Measurements from ENCODE around the gene PMF1.
A peak's percentile ranks its signal among the peaks of the same experiment; 100 is the strongest.

PMF1 gene

DNA sequence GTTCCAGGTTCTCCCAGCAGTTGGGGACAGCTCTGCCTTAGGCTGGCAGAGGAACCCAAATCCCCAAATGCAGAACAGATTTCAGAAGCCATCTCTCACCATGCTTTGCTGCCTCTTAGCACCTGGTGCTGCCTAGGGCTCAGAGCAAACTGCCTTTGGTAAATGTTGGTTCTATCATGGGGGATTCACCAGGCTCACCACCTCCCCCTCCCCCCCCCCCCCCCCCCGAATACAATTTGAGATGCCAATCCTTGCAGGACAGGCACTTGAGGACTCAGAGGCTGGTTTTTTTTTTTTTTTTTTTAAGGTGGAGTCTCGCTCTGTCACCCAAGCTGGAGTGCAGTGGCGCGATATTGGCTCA lies 35.5 kb downstream of the PMF1 start:
- in situ Hi-C loops (cut with HindIII; ENCODE audit: low pct_unique_long_range_greater_than_20kb, low sequenced_read_pairs), result no loop called here
- TF ChIP-seq JUND (IDR thresholded peaks at IDR 0.05; ENCODE audit: low read depth), result no peak
- DNase-seq (ENCODE audit: low read depth in 1 of 2, low spot score in 1 of 2), result no peak

- no peak for TF ChIP-seq JUND (IDR thresholded peaks at IDR 0.05; ENCODE audit: low read depth)
- in situ Hi-C loops (cut with HindIII; ENCODE audit: low pct_unique_long_range_greater_than_20kb, low sequenced_read_pairs), result no loop called here
- no peak for DNase-seq (ENCODE audit: low read depth in 1 of 2, low spot score in 1 of 2)
Observed at GRCh38 chr1:156249593-156249992, 36.8 kb downstream of the PMF1 start.

- in situ Hi-C loops (cut with HindIII; ENCODE audit: low pct_unique_long_range_greater_than_20kb, low sequenced_read_pairs), result no loop called here
- no peak for DNase-seq (ENCODE audit: low read depth in 1 of 2, low spot score in 1 of 2)
- no peak for TF ChIP-seq JUND (IDR thresholded peaks at IDR 0.05; ENCODE audit: low read depth)
Observed at GRCh38 chr1:156251527-156251926, 38.7 kb downstream of the PMF1 start.

- no peak for TF ChIP-seq JUND (IDR thresholded peaks at IDR 0.05; ENCODE audit: low read depth)
- in situ Hi-C loops (cut with HindIII; ENCODE audit: low pct_unique_long_range_greater_than_20kb, low sequenced_read_pairs), result no loop called here
- DNase-seq (ENCODE audit: low read depth in 1 of 2, low spot score in 1 of 2), result no peak
Observed at GRCh38 chr1:156253634-156254033, 40.8 kb downstream of the PMF1 start.

DNA sequence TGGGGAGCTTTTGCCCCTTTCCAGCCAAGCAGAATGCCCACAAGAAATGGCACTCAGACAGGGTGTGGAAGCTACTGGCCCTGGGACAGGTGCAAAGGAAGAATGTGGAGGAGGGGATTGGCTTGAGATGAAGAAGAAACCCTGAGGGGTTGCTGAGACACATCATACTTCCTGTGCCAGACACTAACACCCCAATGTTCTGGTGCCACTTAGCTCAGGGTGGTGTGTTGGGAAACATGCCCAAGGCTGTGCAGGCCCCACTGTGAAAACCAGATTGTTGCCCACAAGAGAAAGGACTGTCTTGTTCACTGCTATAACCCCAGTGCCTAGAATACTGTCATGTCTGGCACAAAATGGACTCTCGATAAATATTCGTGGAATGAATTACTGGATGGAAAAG lies 44.9 kb downstream of the PMF1 start:
- TF ChIP-seq JUND (IDR thresholded peaks at IDR 0.05; ENCODE audit: low read depth), result no peak
- no peak for DNase-seq (ENCODE audit: low read depth in 1 of 2, low spot score in 1 of 2)
- in situ Hi-C loops (cut with HindIII; ENCODE audit: low pct_unique_long_range_greater_than_20kb, low sequenced_read_pairs), result no loop called here

DNA sequence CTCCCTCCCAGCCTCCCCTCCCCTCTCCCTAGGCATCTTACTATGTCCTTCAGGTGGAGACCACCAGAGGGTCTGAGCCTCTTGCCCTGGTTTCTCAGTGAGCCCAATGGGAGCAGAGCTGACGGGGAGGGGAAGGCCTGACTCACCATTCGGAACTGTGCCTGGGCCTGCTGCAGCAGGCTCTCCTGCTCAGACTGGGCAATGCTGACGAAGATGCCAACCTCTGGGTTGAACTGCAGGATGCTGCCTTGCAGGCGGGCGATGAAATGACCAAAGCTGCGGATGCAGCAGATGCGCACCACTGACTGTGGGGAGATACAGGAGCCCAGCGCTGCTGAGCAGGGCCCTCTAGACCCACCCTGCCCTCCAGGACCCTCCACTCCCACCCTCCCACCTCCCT lies 46.1 kb downstream of the PMF1 start:
- in situ Hi-C loops (cut with HindIII; ENCODE audit: low pct_unique_long_range_greater_than_20kb, low sequenced_read_pairs), result no loop called here
- TF ChIP-seq JUND (IDR thresholded peaks at IDR 0.05; ENCODE audit: low read depth), result no peak
- DNase-seq (ENCODE audit: low read depth in 1 of 2, low spot score in 1 of 2), result no peak

- in situ Hi-C loops (cut with HindIII; ENCODE audit: low pct_unique_long_range_greater_than_20kb, low sequenced_read_pairs), result no loop called here
- DNase-seq (ENCODE audit: low read depth in 1 of 2, low spot score in 1 of 2), result peak in 1 of 2 experiments; percentile 44
Observed at GRCh38 chr1:156259805-156260204, 47.0 kb downstream of the PMF1 start.

GRCh38 chr1:156260896-156261295 lies 48.1 kb downstream of the PMF1 start:
- no peak for TF ChIP-seq JUND (IDR thresholded peaks at IDR 0.05; ENCODE audit: low read depth)
- no peak for DNase-seq (ENCODE audit: low read depth in 1 of 2, low spot score in 1 of 2)
- in situ Hi-C loops (cut with HindIII; ENCODE audit: low pct_unique_long_range_greater_than_20kb, low sequenced_read_pairs), result no loop called here

More at GRCh38 chr1:156259805-156260204, 47.0 kb downstream of the PMF1 start:
- TF ChIP-seq JUND (IDR thresholded peaks at IDR 0.05; ENCODE audit: low read depth), result no peak

DNA sequence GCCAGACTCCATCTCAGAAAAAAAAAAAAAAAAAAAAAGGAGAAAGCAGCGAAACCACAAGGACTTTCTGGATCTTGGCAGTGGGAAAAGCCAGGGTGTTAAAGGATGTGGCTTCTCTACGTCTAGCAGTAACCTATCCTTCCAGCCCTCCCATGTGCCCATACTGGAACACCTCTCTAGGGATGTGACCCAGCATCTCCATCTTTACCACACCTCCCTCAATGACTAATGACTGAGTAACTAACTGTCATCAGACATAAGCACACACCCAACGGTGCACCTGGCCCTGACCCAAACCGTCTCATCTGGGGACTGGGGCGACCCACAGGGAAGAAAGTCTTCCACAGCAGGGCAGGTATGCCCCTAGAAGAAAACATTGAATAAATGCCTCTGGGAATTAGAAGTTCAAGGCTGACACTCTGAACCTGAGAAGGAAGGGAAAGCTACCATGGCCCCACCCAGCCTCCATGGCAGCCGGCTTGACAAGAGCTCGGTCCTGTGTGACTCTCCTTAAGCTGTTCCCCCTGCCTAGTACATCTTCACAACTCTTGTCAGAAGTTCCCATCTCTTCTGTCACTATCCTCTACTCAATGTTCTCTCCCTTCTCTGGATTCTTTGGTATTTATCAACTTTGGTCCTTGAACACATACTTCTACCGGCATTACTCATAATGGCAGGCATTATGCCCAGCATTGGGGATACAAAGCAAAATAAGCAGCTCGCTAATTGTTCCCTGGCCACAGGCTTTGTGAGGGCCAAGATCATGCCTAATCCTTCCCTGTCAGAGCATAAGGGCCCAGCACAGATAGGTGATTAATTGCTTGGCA lies 49.9 kb downstream of the PMF1 start:
- no peak for DNase-seq (ENCODE audit: low read depth in 1 of 2, low spot score in 1 of 2)
- TF ChIP-seq JUND (IDR thresholded peaks at IDR 0.05; ENCODE audit: low read depth), result no peak
- in situ Hi-C loops (cut with HindIII; ENCODE audit: low pct_unique_long_range_greater_than_20kb, low sequenced_read_pairs), result no loop called here

GRCh38 chr1:156263288-156263655 lies 50.5 kb downstream of the PMF1 start:
- DNase-seq (ENCODE audit: low read depth in 1 of 2, low spot score in 1 of 2), result no peak
- no peak for TF ChIP-seq JUND (IDR thresholded peaks at IDR 0.05; ENCODE audit: low read depth)
- in situ Hi-C loops (cut with HindIII; ENCODE audit: low pct_unique_long_range_greater_than_20kb, low sequenced_read_pairs), result no loop called here

DNA sequence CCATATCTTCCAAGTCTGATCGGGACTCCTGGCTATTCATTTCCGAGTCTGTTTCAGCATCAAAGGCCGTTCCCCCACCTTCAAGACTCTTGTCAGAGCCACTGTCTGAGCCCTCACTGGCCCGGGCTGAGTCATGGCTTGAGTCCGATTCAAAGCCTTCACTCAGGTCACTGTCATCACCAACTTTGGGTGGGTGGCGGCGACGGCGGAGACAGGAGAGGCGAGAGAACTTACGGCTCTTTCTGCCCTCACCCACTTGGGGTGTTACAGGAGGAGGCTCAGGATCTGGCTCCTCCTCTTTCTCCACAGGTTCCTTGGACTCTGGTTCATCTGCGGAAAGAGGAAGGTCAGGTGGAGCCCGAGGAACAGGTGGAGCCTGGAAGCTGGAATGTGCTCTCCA lies 53.2 kb downstream of the PMF1 start:
- no peak for TF ChIP-seq JUND (IDR thresholded peaks at IDR 0.05; ENCODE audit: low read depth)
- DNase-seq (ENCODE audit: low read depth in 1 of 2, low spot score in 1 of 2), result no peak
- in situ Hi-C loops (cut with HindIII; ENCODE audit: low pct_unique_long_range_greater_than_20kb, low sequenced_read_pairs), result no loop called here

- TF ChIP-seq JUND (IDR thresholded peaks at IDR 0.05; ENCODE audit: low read depth), result no peak
- in situ Hi-C loops (cut with HindIII; ENCODE audit: low pct_unique_long_range_greater_than_20kb, low sequenced_read_pairs), result no loop called here
- DNase-seq (ENCODE audit: low read depth in 1 of 2, low spot score in 1 of 2), result no peak
Observed at GRCh38 chr1:156268336-156268735, 55.5 kb downstream of the PMF1 start.

DNA sequence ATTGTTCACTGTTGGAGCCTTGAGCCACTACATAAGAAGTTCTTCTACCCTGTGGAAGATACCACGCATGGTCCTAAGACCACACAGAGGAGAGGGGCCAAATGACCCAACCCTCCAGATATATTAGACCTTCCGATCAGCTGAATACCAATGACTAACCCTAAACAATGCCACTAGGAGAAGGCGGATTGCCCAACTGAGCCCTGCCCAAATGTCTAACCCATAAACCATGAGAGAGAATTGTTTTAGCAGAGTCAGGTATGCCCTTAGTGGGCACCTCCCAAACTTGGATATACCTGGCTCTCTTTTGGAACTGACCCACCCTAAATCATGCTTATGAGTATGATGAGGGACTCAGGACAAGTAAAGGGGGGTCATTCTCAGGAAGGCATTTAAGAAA lies 57.5 kb downstream of the PMF1 start:
- TF ChIP-seq JUND (IDR thresholded peaks at IDR 0.05; ENCODE audit: low read depth), result no peak
- in situ Hi-C loops (cut with HindIII; ENCODE audit: low pct_unique_long_range_greater_than_20kb, low sequenced_read_pairs), result no loop called here
- no peak for DNase-seq (ENCODE audit: low read depth in 1 of 2, low spot score in 1 of 2)

- TF ChIP-seq JUND (IDR thresholded peaks at IDR 0.05; ENCODE audit: low read depth), result no peak
- no peak for DNase-seq (ENCODE audit: low read depth in 1 of 2, low spot score in 1 of 2)
- in situ Hi-C loops (cut with HindIII; ENCODE audit: low pct_unique_long_range_greater_than_20kb, low sequenced_read_pairs), result no loop called here
Observed at GRCh38 chr1:156276532-156276931, 63.7 kb downstream of the PMF1 start.

Measured in T47D (cell line).